ENCODE measurements around the gene PPP1R17. TPM values are rescaled to one million over a fixed set of nuclear protein-coding genes. Genes with fewer than 3 reads are reported as not detected.

PPP1R17 gene
- total RNA-seq, 1 donor from 2014 or later, result 3.9 TPM

- no peak for DNase-seq (ENCODE audit: extremely low spot score, unreplicated experiment)
- Mint-ChIP-seq H3K9me3 (no peaks in the 10 kb centered on the region), H3K27me3 (peaks cover 2% of the 10 kb centered on the region), H3K36me3 (no peaks in the 10 kb centered on the region), H3K27ac (no peak overlapping the region), H3K4me1 (ENCODE audit: unreplicated experiment) (peaks cover 9% of the 10 kb centered on the region), H3K4me3 (no peak overlapping the region)
- peak; percentile 70 for TF ChIP-seq CTCF (conservative IDR thresholded peaks at IDR 0.05)
Measured at GRCh38 chr7:31648288-31648687, 38.7 kb upstream of the PPP1R17 start.

- peaks cover 9% of the 10 kb centered on the region for H3K4me1 Mint-ChIP-seq (ENCODE audit: unreplicated experiment)
- H3K9me3 Mint-ChIP-seq, result no peaks in the 10 kb centered on the region
- DNase-seq (ENCODE audit: extremely low spot score, unreplicated experiment), result no peak
- peaks cover 2% of the 10 kb centered on the region for H3K27me3 Mint-ChIP-seq
- H3K36me3 Mint-ChIP-seq, result no peaks in the 10 kb centered on the region
- H3K27ac Mint-ChIP-seq, result no peak overlapping the region
- H3K4me3 Mint-ChIP-seq, result no peak overlapping the region
- no peak for TF ChIP-seq CTCF (conservative IDR thresholded peaks at IDR 0.05)
Measured at GRCh38 chr7:31648880-31649279, 38.1 kb upstream of the PPP1R17 start.

GRCh38 chr7:31651234-31652062 lies 35.6 kb upstream of the PPP1R17 start:
- Mint-ChIP-seq H3K4me1 (ENCODE audit: unreplicated experiment) (peaks cover 9% of the 10 kb centered on the region), H3K27ac (no peak overlapping the region)
- DNase-seq (ENCODE audit: extremely low spot score, unreplicated experiment), result no peak

GRCh38 chr7:31652063-31652326 lies 35.0 kb upstream of the PPP1R17 start:
- H3K36me3 Mint-ChIP-seq, result no peaks in the 10 kb centered on the region
- no peak overlapping the region for H3K27ac Mint-ChIP-seq
- peaks cover 11% of the 10 kb centered on the region for H3K27me3 Mint-ChIP-seq
- no peak overlapping the region for H3K4me3 Mint-ChIP-seq
- peaks cover 9% of the 10 kb centered on the region for H3K4me1 Mint-ChIP-seq (ENCODE audit: unreplicated experiment)
- DNase-seq (ENCODE audit: extremely low spot score, unreplicated experiment), result no peak
- no peaks in the 10 kb centered on the region for H3K9me3 Mint-ChIP-seq
- no peak for TF ChIP-seq CTCF (conservative IDR thresholded peaks at IDR 0.05)

More at GRCh38 chr7:31651234-31652062, 35.6 kb upstream of the PPP1R17 start:
- Mint-ChIP-seq H3K36me3 (no peaks in the 10 kb centered on the region), H3K27me3 (peaks cover 11% of the 10 kb centered on the region), H3K4me3 (no peak overlapping the region), H3K9me3 (no peaks in the 10 kb centered on the region)
- TF ChIP-seq CTCF (conservative IDR thresholded peaks at IDR 0.05), result no peak

GRCh38 chr7:31663072-31663471 lies 23.9 kb upstream of the PPP1R17 start:
- DNase-seq (ENCODE audit: extremely low spot score, unreplicated experiment), result no peak
- H3K9me3 Mint-ChIP-seq, result no peaks in the 10 kb centered on the region
- no peak overlapping the region for H3K27ac Mint-ChIP-seq
- no peaks in the 10 kb centered on the region for H3K4me1 Mint-ChIP-seq (ENCODE audit: unreplicated experiment)
- H3K4me3 Mint-ChIP-seq, result no peak overlapping the region
- no peaks in the 10 kb centered on the region for H3K36me3 Mint-ChIP-seq
- TF ChIP-seq CTCF (conservative IDR thresholded peaks at IDR 0.05), result peak; percentile 46
- peaks cover 3% of the 10 kb centered on the region for H3K27me3 Mint-ChIP-seq
